ENCODE measurements around the gene MAP2K5.

- TF ChIP-seq CTCF (IDR thresholded peaks at IDR 0.05) (no peak), ZFX (IDR thresholded peaks at IDR 0.05; ENCODE audit: borderline replicate concordance) (no peak)
Measured at GRCh38 chr15:67829647-67830504, 287.4 kb downstream of the MAP2K5 start.
